Ramos (cell line): ENCODE measurements around the gene PRKN.

ENCODE experiments used
- in situ Hi-C: fragments of 300-500 bp; cut with MboI; formaldehyde crosslinking; loops from one replicate; pipeline ENCODE4 v1.14.3; 2022; ENCODE audit warnings: low sequenced_read_pairs; ENCODE audit not compliant: unreplicated experiment

PRKN gene

DNA sequence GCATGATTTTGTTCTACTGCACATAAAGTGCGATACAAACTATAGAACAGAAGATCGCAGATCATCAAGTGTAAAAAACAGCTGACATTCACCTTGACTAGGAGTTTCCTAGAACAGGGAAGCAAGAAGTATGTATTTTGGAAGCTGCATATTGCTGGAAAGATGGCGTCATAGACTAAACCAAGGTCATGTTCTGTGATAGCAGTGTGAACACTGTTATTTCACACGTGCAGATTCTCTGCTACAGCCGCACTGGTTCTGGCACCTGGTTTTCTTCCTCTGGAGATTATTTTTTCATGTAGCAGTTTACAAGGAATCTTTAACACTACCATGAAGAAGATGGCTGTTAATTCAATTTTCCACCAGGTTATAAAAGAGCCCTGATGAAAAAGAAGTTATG is 681.2 kb downstream of the PRKN start:
- in situ Hi-C loops = no loop called here

DNA sequence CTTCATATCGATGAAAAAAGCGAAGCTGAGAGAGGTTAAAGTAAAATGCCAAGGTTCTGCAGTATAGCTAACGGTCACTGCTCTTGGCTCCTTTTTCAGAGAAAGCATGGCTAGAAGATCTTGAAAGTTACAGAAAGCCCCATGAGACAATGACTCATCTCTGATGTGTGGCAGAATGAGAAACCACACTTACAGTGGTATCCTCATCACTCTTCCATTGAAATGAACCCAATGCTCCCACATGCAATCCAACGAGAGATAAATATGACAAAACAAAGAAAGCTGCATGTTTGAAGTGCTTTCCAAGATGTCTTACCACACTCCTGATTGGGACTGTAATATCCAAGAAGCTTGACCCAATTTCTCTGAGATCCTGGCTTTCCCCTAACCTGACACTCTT is 694.9 kb downstream of the PRKN start:
- in situ Hi-C loops = no loop called here

DNA sequence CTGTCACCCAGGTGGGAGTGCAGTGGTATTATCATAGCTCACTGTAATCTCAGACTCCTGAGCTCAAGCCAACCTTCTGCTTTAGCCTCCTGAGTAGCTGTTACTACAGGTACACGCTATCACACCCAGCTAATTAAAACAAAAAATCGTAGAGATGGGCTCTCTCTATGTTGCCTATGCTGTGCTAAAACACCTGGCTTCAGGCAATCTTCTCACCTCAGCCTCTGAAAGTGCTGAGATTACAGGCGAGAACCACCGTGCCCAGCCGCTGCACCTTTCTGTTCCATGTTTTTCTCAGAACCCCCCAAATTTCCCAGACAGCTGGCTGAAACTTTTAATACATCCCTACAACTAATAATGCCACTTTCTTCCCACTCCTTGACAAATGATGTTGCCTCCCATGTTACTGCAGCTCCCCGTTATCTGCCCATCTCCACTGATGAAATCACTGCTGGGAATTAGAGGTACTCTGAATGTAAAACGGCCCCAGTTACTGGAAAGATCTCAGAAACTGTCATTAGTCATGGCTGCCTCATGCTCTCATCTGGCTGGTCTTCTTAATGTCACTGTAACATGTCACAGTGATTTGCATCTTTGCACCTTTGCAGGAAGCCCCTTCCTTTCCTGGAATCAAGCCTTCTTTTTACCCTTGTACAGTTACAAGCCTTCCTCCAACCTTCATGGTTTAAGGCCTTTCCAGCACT is 697.5 kb downstream of the PRKN start:
- in situ Hi-C loops = no loop called here

DNA sequence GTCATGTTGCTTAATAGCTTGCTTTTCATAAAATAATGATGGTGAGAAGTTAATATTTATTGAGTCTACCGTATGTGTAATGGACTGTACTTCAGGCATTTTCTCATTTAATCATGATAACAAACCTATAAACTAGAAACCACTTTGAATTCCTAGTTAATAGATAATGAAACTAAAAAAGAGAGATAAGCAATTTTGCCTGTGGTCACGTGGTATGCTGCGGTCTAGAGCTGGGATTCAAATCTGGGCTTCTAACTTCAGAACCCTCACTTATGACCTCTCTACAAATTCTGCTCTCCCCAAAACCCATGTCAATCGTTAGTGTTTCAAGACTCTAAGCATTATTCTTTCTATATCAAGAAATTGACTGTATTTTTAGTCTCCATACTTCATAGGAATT is 700.7 kb downstream of the PRKN start:
- in situ Hi-C loops = no loop called here

DNA sequence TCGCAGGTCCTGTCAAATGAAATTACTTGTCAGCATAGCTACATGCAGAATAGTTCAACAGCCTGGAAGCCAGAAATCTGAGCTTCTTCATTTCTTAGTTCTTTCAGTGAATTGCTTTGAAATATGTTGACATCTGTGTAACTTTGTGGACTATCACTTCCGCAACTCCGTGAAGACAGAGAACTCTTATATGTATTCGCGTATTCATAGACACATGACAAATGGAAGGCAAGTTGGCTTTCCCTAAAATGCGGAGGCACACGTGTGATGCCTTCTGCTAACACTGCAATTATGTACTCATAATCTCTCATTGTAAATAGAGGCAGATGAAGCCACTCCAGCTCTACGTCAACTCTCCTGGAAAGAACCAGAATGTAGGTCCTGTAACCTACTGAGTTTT is 701.5 kb downstream of the PRKN start:
- in situ Hi-C loops = no loop called here

DNA sequence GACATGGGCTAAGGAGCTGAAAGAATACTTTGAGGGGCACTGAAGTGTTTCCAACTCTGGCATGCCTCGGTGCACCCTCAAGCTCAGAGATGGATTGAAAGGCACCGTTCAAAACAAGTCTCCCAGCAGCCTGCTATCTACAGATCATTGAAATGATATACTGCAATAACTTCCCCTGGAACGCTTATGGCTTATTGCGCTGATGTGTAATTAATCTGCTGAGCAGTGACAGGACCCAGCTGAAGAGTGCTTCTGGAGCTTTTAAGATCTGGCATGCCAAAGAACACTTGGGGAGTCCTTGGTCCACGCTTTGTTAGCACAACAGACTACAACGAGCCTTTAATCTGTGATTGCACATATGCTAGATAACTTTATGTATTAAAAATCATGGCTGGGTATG is 708.2 kb downstream of the PRKN start:
- in situ Hi-C loops = no loop called here

DNA sequence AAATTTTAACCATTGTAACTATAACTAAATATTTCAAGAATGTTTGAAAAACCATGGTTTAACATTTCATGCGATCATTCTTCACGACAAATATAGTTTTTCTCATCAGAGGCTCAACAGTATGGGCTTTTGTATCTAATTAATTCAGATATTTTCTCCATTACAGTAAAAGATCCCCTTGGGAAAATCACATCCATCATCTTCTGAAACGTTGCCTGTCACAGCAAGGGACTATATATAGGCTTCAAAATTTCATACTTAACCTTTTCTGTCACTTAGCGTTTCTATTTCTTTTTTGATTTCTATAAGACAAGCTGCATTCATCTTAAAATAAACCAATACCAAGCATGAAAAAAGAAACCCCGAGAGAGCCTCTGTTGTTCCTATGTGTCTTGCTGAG is 710.0 kb downstream of the PRKN start:
- in situ Hi-C loops = no loop called here

DNA sequence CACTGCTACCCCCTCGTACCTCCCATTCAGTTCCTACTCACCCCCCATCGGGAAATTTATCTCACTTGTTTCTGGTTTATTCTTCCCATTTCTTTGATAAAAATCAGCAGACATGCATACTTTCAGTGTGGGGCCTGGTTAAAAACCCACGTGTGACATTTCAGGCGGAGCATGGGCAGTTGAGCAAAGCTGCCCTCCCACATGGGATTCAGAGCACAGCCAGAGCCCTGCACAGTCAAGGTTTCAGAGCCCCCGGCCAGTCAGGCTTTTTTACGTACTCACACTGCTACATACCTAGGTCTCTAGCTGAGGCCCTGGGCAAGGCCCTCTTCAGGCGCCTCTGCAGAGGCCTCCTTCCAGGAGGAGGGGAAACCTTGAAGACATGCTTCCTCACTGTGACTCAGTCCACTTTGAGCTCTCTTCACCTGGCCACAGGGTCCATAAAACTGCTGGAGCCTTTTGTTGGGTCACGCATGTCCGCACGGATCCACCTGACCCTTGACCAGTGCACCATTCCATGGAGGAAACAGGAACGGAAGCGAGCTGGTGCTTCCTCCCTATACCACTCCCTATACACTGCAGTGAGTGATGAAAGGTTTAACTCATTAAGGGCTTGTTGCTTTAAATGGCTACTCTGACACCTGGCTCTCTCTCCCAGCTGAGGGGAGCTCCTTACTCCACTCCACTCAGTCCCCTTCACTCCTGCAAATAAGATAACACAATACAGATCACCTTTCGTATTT is 713.3 kb downstream of the PRKN start:
- in situ Hi-C loops = no loop called here

DNA sequence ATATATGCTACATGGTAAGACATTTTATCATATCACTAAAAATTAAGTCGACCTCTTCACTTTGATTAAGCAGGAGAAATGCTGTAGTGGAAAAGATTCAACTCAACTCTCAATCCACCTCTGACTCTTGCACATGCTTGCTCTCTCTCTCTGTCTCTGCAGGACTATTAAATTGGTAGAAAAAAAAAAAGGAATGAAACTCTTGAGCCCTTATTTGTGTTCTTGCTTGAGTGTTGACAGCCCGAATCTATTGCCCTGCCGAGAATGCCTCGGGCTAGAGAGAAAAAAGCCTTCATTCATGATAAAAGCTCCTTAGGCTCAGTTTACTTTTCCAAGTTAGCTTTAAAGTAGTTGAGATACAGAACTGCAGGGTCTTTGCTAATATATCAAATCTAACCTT is 722.2 kb downstream of the PRKN start:
- in situ Hi-C loops = no loop called here

DNA sequence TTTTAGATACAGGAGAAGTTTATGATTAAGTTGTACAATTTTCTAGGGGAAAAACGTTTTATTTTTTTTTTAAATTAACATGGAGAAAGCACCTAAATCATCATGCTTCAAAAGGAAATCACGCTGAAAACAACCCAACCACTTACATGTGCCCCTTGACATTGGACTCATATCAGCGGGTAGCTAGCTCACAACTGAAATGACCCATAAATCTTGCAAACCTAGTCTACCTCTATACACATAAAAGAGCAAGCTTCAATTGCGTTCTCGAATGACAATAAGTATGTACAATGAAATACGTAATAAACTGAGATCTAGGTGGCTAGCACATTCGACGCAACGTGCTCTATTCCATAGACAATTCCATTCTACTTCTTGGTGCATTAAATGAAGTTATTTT is 730.8 kb downstream of the PRKN start:
- in situ Hi-C loops = no loop called here

DNA sequence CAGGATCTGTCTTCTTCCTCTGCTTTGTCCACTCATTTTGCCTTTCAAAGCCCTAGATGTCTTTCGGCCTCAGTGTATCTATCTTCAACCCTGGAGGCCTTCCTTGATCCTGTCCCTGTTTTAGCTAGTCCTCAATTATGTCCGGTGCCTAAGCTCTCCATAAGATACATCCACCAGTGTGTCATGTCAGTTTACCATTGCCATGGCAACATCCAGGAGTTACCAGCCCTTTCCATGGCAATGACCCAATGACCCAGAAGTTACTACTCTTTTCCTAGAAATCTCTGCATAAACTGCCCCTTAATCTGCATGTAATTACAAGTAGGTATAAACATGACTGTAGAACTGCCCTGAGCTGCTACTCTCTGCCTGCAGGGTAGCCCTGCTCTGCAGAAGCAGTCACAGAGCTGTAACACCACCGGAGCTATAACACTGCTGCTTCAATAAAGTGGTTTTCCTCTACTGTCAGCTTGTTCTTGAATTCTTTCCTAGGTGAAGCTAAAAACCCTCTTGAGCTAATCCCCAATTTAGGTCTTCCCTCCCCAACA is 741.6 kb downstream of the PRKN start:
- in situ Hi-C loops = no loop called here

DNA sequence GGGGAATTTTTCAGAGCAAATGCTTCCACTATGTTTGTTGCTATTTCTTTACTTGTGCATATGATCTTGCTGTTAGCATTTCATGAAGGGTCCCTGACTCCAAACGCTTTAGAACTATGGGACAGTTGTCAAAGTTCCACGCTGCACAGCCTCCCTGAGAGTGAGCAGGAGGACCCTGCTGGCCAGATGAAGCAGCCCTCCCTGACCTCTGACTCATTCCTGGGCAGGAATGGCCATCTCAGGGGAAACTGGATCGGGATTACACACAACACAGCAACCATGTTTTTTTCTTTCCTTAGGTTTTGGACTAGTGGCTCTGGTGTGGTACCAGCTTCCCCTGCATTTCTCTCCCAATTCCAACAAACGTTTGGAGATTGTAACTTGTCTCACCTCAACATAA is 742.9 kb downstream of the PRKN start:
- in situ Hi-C loops = no loop called here

DNA sequence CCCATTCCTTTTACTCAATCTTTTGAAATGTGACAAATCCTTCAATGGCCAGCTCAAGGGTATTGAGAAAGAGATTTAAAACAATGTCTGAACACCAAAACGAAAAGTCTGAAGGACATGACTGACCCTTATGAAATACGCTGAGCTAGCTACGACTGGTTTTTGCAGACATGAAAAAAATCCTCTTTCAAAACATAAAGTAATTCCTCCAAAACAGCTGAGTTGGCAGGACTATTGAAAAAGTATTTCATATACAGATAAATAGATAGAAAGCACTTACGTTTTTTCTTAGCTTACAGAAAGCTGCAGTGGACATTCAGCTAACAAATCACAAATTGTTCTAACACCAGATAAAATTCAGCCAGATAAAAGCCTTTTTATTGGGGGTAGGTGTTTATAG is 751.0 kb downstream of the PRKN start:
- in situ Hi-C loops = no loop called here

DNA sequence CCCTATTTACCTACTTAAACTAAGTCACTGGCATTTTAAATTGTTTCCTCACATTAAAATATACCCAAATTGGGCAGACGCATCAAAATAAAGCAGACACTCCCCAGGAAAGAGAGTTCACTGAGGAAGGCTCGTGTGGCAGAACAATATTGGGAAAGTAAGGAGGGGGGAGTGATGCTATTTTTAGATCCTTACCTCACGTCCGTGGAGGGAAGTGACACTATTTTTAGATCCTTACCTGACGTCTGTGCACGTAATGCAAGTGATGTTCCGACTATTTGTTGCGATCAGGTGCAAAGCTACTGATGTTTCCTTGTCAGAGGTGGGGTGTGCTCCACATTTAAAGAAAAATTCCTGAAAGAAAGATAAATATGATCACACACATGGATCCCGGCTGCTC is 754.5 kb downstream of the PRKN start:
- in situ Hi-C loops = no loop called here

DNA sequence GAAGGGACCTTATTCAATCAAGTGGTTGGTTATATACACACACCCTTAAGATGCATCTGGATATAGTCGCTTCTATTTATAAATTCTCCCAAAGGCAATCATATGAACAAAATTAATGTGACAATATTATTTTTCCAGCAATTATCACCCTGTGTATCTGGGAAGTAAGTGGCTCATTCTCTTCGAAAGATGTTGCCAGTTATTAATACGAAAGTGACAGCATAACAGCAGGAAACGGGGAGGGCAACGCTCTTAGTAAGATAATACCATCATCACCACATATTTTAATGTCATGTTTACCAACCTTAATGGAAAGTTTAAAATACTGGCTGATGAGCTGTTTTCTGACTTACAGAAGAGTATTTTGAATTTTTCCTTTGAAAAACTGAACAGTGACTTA is 756.5 kb downstream of the PRKN start:
- in situ Hi-C loops = no loop called here

DNA sequence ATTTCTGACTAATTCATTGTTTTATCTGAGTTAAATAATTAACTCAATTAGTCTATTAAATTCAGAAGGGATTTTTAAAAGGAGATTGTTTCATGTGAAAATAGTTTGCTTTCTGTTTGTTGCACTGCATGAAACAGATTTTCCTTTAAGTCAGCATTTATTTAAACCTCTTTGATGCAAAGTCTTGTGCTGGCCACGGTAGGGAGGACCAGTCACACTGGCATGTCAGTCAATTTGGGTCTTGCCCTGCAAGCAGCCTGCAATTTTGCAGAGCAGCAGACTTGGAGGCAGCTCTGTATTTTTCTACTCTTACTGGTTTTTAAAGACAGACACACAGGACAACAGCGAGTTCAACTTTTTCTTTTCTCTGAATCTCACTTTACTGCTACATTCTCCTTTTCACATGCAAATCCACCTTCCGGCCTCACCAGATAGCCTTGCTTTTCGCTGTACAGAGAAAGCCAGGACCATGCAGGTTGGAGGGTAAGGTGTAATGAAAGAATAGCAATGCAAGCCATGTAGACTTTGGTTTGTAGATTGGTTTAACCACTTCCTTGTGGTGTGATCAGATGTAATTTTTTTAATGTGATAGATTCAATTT is 763.8 kb downstream of the PRKN start:
- in situ Hi-C loops = no loop called here

DNA sequence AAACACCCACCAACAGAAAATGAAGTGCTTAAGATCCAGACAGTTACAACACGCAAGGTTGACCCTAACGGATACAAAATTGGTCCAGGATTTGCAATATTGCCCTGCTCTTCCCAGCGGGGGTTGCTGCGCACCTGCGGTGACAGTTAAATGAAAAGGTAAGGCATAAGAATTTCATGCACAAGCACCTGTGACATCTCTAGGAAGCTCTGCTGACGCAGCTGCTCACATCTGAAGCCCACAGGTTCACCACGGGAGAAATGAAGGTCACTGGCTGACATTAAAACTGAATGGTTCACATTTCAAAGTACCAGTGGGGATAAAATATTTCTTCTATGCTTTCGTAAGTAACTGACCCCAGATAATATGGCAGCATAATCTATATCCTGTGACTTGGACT is 764.4 kb downstream of the PRKN start:
- in situ Hi-C loops = no loop called here

DNA sequence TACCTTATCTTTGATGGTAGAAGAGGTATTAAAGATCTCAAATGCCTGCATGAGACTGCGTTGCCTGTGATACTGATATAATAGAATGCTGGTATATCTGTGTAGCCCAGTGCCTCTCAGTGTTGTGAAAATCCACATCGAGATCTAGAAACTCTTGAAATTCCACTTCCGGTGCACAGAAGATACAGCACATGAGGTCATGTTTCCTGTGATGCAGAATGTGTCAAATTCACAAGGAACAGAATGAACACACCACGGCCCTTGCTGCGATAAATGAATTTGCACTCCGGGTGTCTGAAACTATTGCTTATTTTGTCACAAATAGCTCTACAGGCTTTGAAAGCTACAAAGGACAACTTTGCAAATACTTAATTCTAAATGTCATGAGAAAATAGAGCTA is 765.8 kb downstream of the PRKN start:
- in situ Hi-C loops = no loop called here

DNA sequence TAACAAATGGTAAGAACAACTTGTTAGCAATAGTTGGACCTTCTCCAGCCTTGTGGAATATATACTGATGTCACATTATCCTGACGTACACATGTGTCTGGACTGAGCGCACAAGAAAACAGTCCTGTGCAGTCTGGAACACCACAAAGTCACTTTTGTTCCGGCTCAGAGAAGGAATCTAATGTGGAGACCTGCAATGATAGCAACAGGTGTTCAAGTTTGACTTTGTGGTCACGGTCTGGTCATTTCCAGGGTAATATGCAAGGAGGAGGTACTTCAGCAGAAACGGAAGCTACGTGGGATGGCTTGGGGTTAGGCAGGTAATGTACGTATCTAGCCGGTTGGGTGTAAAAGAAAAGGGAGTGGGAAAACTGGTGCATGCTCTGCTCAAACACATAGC is 766.5 kb downstream of the PRKN start:
- in situ Hi-C loops = no loop called here

DNA sequence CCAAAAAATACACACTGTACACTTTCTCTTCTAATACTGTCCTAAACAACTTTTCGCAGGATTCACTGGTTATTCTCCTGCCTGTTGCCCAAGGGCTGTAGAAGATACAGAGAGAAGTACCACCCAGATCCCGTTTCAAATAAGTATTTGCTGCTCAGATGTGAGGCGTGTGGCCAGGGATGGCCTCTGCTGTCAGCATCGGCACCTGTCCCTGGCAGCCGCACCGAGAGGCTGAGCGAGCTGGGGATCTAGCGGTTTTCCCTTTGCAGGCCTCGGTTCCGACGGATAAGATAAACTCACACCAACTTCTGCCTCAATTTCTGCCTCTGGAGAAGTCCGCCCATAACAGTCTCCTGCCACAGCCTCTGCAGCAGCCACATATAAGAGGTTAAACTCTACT is 768.5 kb downstream of the PRKN start:
- in situ Hi-C loops = no loop called here

DNA sequence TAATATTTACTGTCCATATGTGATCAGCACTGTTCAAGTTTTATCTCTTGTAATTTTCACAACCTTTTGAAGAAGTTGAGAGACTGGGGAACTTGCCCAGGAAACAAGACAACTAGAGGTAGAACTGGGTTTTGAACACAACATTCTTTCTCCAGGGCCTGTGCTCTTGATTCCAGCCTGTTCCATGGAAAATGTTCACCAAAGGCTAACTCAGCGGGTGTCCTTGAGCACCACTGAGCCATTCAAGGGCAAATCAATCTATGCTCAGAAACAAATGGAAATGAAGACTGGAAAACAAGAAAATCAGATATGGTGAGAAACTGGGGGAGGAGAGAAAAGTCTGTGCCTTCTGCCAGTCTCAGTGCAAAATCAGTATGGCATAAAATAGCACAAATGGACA is 771.5 kb downstream of the PRKN start:
- in situ Hi-C loops = no loop called here
